ENCODE data around the gene ADGRG6.

ADGRG6 gene

DNA sequence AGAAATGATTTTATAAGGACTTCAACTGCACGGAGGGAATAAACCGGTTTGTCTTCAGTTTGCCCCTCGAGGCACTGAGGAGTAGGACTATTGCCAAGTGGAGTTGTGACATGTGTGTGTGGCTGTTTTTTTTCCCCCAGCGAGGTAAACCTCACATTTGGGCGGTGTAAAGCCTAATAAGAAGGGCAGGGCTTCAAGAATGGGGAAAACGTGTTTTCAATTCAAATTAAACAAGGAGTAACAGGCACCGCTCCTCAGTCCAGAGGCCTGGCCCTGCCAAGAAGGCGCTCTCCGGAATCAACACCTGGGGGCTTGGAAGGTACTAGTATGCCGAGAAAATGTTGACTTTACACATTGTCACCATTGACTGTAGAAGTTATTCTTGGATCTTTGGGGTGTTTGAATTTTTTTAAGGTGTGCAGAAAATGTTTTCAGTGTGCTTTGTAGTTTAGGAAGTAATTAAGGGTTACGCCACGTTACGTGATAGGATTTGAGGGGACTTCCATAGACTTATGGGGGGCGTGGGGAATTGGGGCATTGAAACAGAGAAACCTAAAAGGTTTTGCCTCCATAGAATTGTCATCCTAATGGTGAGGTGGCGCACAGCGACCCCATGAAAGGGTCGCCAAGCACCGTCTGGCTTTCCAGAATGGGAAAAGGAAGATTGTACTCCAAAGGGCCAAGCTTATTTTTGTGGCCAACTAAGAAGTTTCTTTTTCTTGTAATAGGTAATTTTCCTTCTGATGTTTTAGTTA lies 791 bp downstream of the ADGRG6 start:
- no peaks in the 10 kb centered on the region for H3K9me3 Mint-ChIP-seq
- H3K36me3 Mint-ChIP-seq: no peaks in the 10 kb centered on the region
- peaks cover 7% of the 10 kb centered on the region for H3K27me3 Mint-ChIP-seq
- H3K27ac Mint-ChIP-seq: no peak overlapping the region
- H3K4me3 Mint-ChIP-seq: peak overlapping the region; percentile 84
- H3K4me1 Mint-ChIP-seq: peaks cover 13% of the 10 kb centered on the region

GRCh38 chr6:142303176-142303533 lies 1.3 kb downstream of the ADGRG6 start:
- H3K4me1 Mint-ChIP-seq: peaks cover 13% of the 10 kb centered on the region
- no peak overlapping the region for H3K27ac Mint-ChIP-seq
- H3K4me3 Mint-ChIP-seq: no peak overlapping the region
- H3K36me3 Mint-ChIP-seq: no peaks in the 10 kb centered on the region
- H3K27me3 Mint-ChIP-seq: peaks cover 7% of the 10 kb centered on the region
- no peaks in the 10 kb centered on the region for H3K9me3 Mint-ChIP-seq

- peaks cover 13% of the 10 kb centered on the region for H3K4me1 Mint-ChIP-seq
- H3K27me3 Mint-ChIP-seq: peaks cover 7% of the 10 kb centered on the region
- H3K4me3 Mint-ChIP-seq: no peak overlapping the region
- no peaks in the 10 kb centered on the region for H3K9me3 Mint-ChIP-seq
- no peak overlapping the region for H3K27ac Mint-ChIP-seq
- H3K36me3 Mint-ChIP-seq: no peaks in the 10 kb centered on the region
These were observed 2.4 kb downstream of the ADGRG6 start for GRCh38 chr6:142304241-142304640.

- H3K4me1 Mint-ChIP-seq: peaks cover 10% of the 10 kb centered on the region
- H3K9me3 Mint-ChIP-seq: no peaks in the 10 kb centered on the region
- H3K36me3 Mint-ChIP-seq: no peaks in the 10 kb centered on the region
- peaks cover 7% of the 10 kb centered on the region for H3K27me3 Mint-ChIP-seq
- no peak overlapping the region for H3K4me3 Mint-ChIP-seq
- no peak overlapping the region for H3K27ac Mint-ChIP-seq
These were observed 4.9 kb downstream of the ADGRG6 start for GRCh38 chr6:142306736-142307135.

- H3K27ac Mint-ChIP-seq: no peak overlapping the region
- H3K36me3 Mint-ChIP-seq: no peaks in the 10 kb centered on the region
- H3K4me3 Mint-ChIP-seq: no peak overlapping the region
- H3K4me1 Mint-ChIP-seq: no peaks in the 10 kb centered on the region
- no peaks in the 10 kb centered on the region for H3K9me3 Mint-ChIP-seq
- peaks cover 2% of the 10 kb centered on the region for H3K27me3 Mint-ChIP-seq
These were observed 6.3 kb downstream of the ADGRG6 start for GRCh38 chr6:142307963-142308748.

GRCh38 chr6:142309426-142309825 lies 7.6 kb downstream of the ADGRG6 start:
- Mint-ChIP-seq H3K27ac (no peak overlapping the region), H3K4me3 (no peak overlapping the region), H3K36me3 (no peaks in the 10 kb centered on the region), H3K9me3 (no peaks in the 10 kb centered on the region), H3K27me3 (peaks cover 2% of the 10 kb centered on the region), H3K4me1 (no peaks in the 10 kb centered on the region)

- Mint-ChIP-seq H3K27me3 (peaks cover 2% of the 10 kb centered on the region), H3K4me3 (no peak overlapping the region), H3K4me1 (no peaks in the 10 kb centered on the region), H3K36me3 (no peaks in the 10 kb centered on the region), H3K9me3 (no peaks in the 10 kb centered on the region), H3K27ac (no peak overlapping the region)
These were observed 11.5 kb downstream of the ADGRG6 start for GRCh38 chr6:142313284-142313683.

- no peak overlapping the region for H3K4me3 Mint-ChIP-seq
- H3K27me3 Mint-ChIP-seq: peaks cover 4% of the 10 kb centered on the region
- no peaks in the 10 kb centered on the region for H3K9me3 Mint-ChIP-seq
- no peak overlapping the region for H3K27ac Mint-ChIP-seq
- no peaks in the 10 kb centered on the region for H3K36me3 Mint-ChIP-seq
- H3K4me1 Mint-ChIP-seq: no peaks in the 10 kb centered on the region
These were observed 15.1 kb downstream of the ADGRG6 start for GRCh38 chr6:142316791-142317368.

GRCh38 chr6:142318714-142319113 lies 16.9 kb downstream of the ADGRG6 start:
- H3K36me3 Mint-ChIP-seq: no peaks in the 10 kb centered on the region
- no peaks in the 10 kb centered on the region for H3K4me1 Mint-ChIP-seq
- no peak overlapping the region for H3K27ac Mint-ChIP-seq
- H3K9me3 Mint-ChIP-seq: no peaks in the 10 kb centered on the region
- no peak overlapping the region for H3K4me3 Mint-ChIP-seq
- peaks cover 1% of the 10 kb centered on the region for H3K27me3 Mint-ChIP-seq

GRCh38 chr6:142320366-142320765 lies 18.6 kb downstream of the ADGRG6 start:
- H3K4me3 Mint-ChIP-seq: no peak overlapping the region
- no peaks in the 10 kb centered on the region for H3K36me3 Mint-ChIP-seq
- no peaks in the 10 kb centered on the region for H3K4me1 Mint-ChIP-seq
- peaks cover 1% of the 10 kb centered on the region for H3K27me3 Mint-ChIP-seq
- H3K9me3 Mint-ChIP-seq: no peaks in the 10 kb centered on the region
- no peak overlapping the region for H3K27ac Mint-ChIP-seq

- Mint-ChIP-seq H3K36me3 (no peaks in the 10 kb centered on the region), H3K4me1 (no peaks in the 10 kb centered on the region), H3K27ac (no peak overlapping the region), H3K4me3 (no peak overlapping the region), H3K9me3 (no peaks in the 10 kb centered on the region), H3K27me3 (peaks cover 1% of the 10 kb centered on the region)
These were observed 19.6 kb downstream of the ADGRG6 start for GRCh38 chr6:142321451-142321850.

GRCh38 chr6:142322066-142322465 lies 20.3 kb downstream of the ADGRG6 start:
- no peaks in the 10 kb centered on the region for H3K36me3 Mint-ChIP-seq
- H3K4me3 Mint-ChIP-seq: no peak overlapping the region
- peaks cover 1% of the 10 kb centered on the region for H3K27me3 Mint-ChIP-seq
- H3K4me1 Mint-ChIP-seq: no peaks in the 10 kb centered on the region
- H3K9me3 Mint-ChIP-seq: no peaks in the 10 kb centered on the region
- H3K27ac Mint-ChIP-seq: no peak overlapping the region

DNA sequence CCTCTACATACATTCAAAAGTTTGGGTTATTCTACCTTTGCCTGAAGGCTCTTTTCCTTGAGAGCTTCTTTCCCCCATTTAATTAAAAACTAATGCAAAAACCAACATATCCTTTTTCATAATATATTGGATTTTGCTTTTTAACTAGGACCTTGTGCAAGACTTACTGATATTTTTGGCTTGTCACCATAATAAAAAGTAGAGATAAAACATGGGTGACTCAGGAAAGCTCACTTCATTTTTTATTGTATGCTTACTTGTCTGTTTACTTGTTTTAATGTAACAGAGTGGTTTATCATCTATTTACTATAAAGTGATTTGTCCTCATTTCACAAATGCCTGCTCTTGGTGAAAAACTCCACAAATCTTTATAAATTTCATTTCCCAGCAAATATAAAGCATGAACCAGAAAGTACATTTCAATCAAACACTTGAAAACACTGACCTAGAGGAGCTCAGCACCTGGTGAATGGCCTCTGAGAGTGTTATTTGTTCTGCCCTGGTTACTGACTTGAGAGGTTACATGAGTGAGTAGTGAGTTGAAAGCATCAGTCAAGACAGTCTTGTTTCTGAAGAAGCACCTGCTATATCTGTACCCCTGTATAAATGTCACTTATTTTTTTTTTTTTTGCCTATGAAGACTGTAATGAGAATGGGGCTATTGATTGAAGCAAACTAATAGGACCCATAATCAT lies 20.8 kb downstream of the ADGRG6 start:
- Mint-ChIP-seq H3K27ac (no peak overlapping the region), H3K27me3 (peaks cover 1% of the 10 kb centered on the region), H3K9me3 (no peaks in the 10 kb centered on the region), H3K4me1 (no peaks in the 10 kb centered on the region), H3K36me3 (no peaks in the 10 kb centered on the region), H3K4me3 (no peak overlapping the region)

DNA sequence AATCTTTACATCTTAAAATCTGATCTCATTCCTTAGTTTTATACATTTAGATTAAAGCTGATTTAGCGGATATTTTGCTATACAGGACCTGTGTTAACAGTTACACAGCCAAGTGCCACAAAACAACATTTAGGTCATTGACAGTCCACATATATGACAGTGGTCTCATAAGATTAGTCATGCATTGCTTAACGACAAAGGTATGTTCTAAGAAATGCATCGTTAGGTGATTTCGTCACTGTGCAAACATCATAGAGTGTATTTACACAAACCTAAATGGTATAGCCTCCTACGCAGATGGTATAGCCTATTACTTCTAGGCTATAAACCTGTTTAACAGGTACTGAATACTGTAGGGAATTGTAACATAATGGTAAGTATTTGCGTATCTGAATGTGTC lies 21.6 kb downstream of the ADGRG6 start:
- H3K36me3 Mint-ChIP-seq: no peaks in the 10 kb centered on the region
- H3K4me3 Mint-ChIP-seq: no peak overlapping the region
- H3K27ac Mint-ChIP-seq: no peak overlapping the region
- H3K4me1 Mint-ChIP-seq: no peaks in the 10 kb centered on the region
- H3K27me3 Mint-ChIP-seq: peaks cover 1% of the 10 kb centered on the region
- H3K9me3 Mint-ChIP-seq: no peaks in the 10 kb centered on the region

- no peaks in the 10 kb centered on the region for H3K9me3 Mint-ChIP-seq
- H3K27me3 Mint-ChIP-seq: peaks cover 1% of the 10 kb centered on the region
- no peaks in the 10 kb centered on the region for H3K4me1 Mint-ChIP-seq
- H3K4me3 Mint-ChIP-seq: no peak overlapping the region
- H3K36me3 Mint-ChIP-seq: no peaks in the 10 kb centered on the region
- H3K27ac Mint-ChIP-seq: no peak overlapping the region
These were observed 22.3 kb downstream of the ADGRG6 start for GRCh38 chr6:142324111-142324510.

DNA sequence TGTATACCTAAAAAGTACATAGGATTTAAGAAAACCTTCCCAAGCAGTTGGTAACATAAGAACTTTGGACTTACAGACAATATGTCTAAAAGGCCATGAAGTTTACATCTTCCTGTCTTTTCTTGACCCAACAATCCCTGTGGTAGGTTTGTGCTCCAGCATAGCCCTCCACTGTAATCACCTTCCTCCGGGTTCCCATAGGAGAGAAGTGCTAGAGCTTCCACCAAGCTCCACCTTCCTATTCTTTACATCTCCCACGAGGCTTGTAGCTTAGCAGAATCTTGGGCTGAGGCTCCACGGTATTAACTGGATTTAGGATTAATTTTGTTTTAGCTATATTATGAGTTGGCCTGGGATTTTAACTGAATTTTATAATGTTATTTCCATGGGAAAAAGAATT lies 23.3 kb downstream of the ADGRG6 start:
- no peak overlapping the region for H3K4me3 Mint-ChIP-seq
- peaks cover 6% of the 10 kb centered on the region for H3K4me1 Mint-ChIP-seq
- no peaks in the 10 kb centered on the region for H3K27me3 Mint-ChIP-seq
- no peaks in the 10 kb centered on the region for H3K9me3 Mint-ChIP-seq
- H3K36me3 Mint-ChIP-seq: no peaks in the 10 kb centered on the region
- H3K27ac Mint-ChIP-seq: no peak overlapping the region
